ENCODE results near the gene SNX9. TPM values are rescaled to one million over a fixed set of nuclear protein-coding genes. Genes with fewer than 3 reads are reported as not detected.

The SNX9 gene
- total and polyA plus RNA-seq, 2 of the 8 experiments (the other 6 are each of a cell fraction or from before 2014, with no cell fraction given), result 11.8 to 23.2 TPM

- H3K27me3 ChIP-seq (replicated peaks in 1 of 4; ENCODE audit: control insufficient read depth in 3 of 4, extremely low read depth in 1 of 4, insufficient read depth in 3 of 4, low read length in 3 of 4), result no peaks in the 10 kb centered on the region
- H2BK120ac ChIP-seq (replicated peaks; ENCODE audit: low read depth, low read length), result peak overlapping the region; percentile 95
- peak overlapping the region; percentile 60 for H3K4me2 ChIP-seq (ENCODE audit: insufficient read depth in 1 of 2, low read depth in 2 of 2, low read length in 2 of 2)
- no peak overlapping the region for H3K56ac ChIP-seq (replicated peaks; ENCODE audit: insufficient read length, low read depth, low read length)
- peak overlapping the region in 1 of 4 experiments; percentile 44; a peak in 2 of 8 replicates for H3K4me3 ChIP-seq (ENCODE audit: extremely low read depth in 1 of 4, insufficient read depth in 2 of 4, low read depth in 3 of 4, low read length in 4 of 4)
- H3K14ac ChIP-seq (ENCODE audit: insufficient read length), result no peak overlapping the region
- no peak overlapping the region for H4K8ac ChIP-seq (ENCODE audit: extremely low read depth, insufficient read depth, low read length)
- peaks cover 18 to 91% of the 10 kb centered on the region in 2 experiments for H3K79me2 ChIP-seq (ENCODE audit: control insufficient read depth in 1 of 2, insufficient read depth in 2 of 2, low read length in 2 of 2)
- no peak overlapping the region for H4K5ac ChIP-seq (ENCODE audit: insufficient read length, low read depth, low read length)
- ChIA-PET CTCF (ENCODE audit: partially characterized antibody) (interaction anchor here (0.9 to 1.7 kb wide), 2 partner anchors 67 to 74 kb away, joined by 3 to 5 read pairs; no protein-coding TSS in a partner anchor), POLR2A (ENCODE audit: partially characterized antibody) (interaction anchor here (1.0 kb wide), 1 partner anchor 12 kb away, joined by 4 read pairs; no protein-coding TSS in a partner anchor)
- H2AFZ ChIP-seq (ENCODE audit: low read length), result no peak overlapping the region
- H2BK20ac ChIP-seq (ENCODE audit: low read length), result peak overlapping the region; percentile 89
- no peaks in the 10 kb centered on the region for H3K23me2 ChIP-seq (ENCODE audit: low read depth, low read length)
- peak overlapping the region; percentile 46; the same call in 1 of the 2 replicates for H2BK5ac ChIP-seq (ENCODE audit: low read depth, low read length)
- no peak overlapping the region for H2BK15ac ChIP-seq (ENCODE audit: low read length)
- H3K9ac ChIP-seq (replicated peaks in 1 of 4; ENCODE audit: extremely low read depth in 1 of 4, low read depth in 3 of 4, low read length in 3 of 4), result no peak overlapping the region
- peak overlapping the region; percentile 9; the same call in 1 of the 2 replicates for H3K18ac ChIP-seq (ENCODE audit: extremely low read depth, low read length)
- H3K4ac ChIP-seq (replicated peaks; ENCODE audit: insufficient read length, low read depth, low read length), result peak overlapping the region; percentile 27
- no peak overlapping the region; the same call in 1 of the 2 replicates for H2BK12ac ChIP-seq (ENCODE audit: low read depth, low read length)
- peaks cover 3% of the 10 kb centered on the region; the same call in 1 of the 2 replicates for H3K79me1 ChIP-seq (ENCODE audit: low read depth, low read length)
- peak overlapping the region; percentile 53 for H4K91ac ChIP-seq (replicated peaks; ENCODE audit: insufficient read length, low read length)
- no peaks in the 10 kb centered on the region for H3K9me3 ChIP-seq (ENCODE audit: insufficient read depth in 2 of 2, low read depth in 1 of 2, low read length in 1 of 2)
- H3K27ac ChIP-seq (ENCODE audit: low read depth, low read length), result 0 out of 2 replicates have a peak overlapping the region, but pooled peaks have one; percentile 51
- H3K36me3 ChIP-seq (ENCODE audit: control insufficient read depth in 2 of 4, insufficient read depth in 4 of 4, low read length in 3 of 4), result no peaks in the 10 kb centered on the region
- DNase-seq (ENCODE audit: low read depth in 1 of 2, low spot score in 2 of 2) (no peak), FAIRE-seq (peak; percentile 13)
- H2AK5ac ChIP-seq (ENCODE audit: low read depth, low read length), result no peak overlapping the region
- 66% methylated on average over 2 of the region's 2 CpGs; no CpG with 5 or more reads in 1 of the 2 experiments for WGBS, 2 experiments (ENCODE audit: extremely low coverage in 1 of 2, insufficient coverage in 1 of 2, insufficient read length in 1 of 2, insufficient replicate concordance in 2 of 2, low coverage in 1 of 2, low lambda C conversion rate in 2 of 2, missing lambda C conversion rate in 1 of 2)
- H3K4me1 ChIP-seq (replicated peaks in 1 of 4; ENCODE audit: control insufficient read depth in 3 of 4, insufficient read depth in 4 of 4, low read length in 3 of 4), result peaks cover 8 to 31% (median 21%) of the 10 kb centered on the region in 4 experiments
- H3K23ac ChIP-seq (ENCODE audit: insufficient read length), result no peak overlapping the region
- no peaks in the 10 kb centered on the region for H4K20me1 ChIP-seq (replicated peaks in 1 of 2; ENCODE audit: control insufficient read depth in 1 of 2, insufficient read depth in 2 of 2, low read length in 2 of 2)
- TF ChIP-seq, protein P1, sequence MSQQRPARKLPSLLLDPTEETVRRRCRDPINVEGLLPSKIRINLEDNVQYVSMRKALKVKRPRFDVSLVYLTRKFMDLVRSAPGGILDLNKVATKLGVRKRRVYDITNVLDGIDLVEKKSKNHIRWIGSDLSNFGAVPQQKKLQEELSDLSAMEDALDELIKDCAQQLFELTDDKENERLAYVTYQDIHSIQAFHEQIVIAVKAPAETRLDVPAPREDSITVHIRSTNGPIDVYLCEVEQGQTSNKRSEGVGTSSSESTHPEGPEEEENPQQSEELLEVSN (IDR thresholded peaks at IDR 0.05), result no peak
- no peak for TF ChIP-seq GABPA (IDR thresholded peaks at IDR 0.05; ENCODE audit: borderline replicate concordance, insufficient read depth, low read length)
- no peak for TF ChIP-seq SP4 (IDR thresholded peaks at IDR 0.05; ENCODE audit: low read length)
- TF ChIP-seq EP300 (IDR thresholded peaks at IDR 0.05; ENCODE audit: borderline replicate concordance in 1 of 2, low read depth in 2 of 2, low read length in 2 of 2), result no peak
- TF ChIP-seq RNF2 (IDR thresholded peaks at IDR 0.05; ENCODE audit: borderline replicate concordance, low read depth, low read length, missing control alignments, poor library complexity, severe bottlenecking), result no peak
- TF ChIP-seq SRF (IDR thresholded peaks at IDR 0.05; ENCODE audit: low read depth, low read length), result no peak
- TF ChIP-seq RXRA (IDR thresholded peaks at IDR 0.05; ENCODE audit: insufficient read depth, low read depth, low read length), result no peak
Measured at GRCh38 chr6:157831018-157831369, 7.9 kb downstream of the SNX9 start.

Measured in H1 (cell line).